DMS153 (cell line): ENCODE results near the gene TSEN34.

Source experiments
- DNase-seq: peaks from one replicate; lab custom pipeline; 2025; lab: John Stamatoyannopoulos, UW

Gene TSEN34

DNA sequence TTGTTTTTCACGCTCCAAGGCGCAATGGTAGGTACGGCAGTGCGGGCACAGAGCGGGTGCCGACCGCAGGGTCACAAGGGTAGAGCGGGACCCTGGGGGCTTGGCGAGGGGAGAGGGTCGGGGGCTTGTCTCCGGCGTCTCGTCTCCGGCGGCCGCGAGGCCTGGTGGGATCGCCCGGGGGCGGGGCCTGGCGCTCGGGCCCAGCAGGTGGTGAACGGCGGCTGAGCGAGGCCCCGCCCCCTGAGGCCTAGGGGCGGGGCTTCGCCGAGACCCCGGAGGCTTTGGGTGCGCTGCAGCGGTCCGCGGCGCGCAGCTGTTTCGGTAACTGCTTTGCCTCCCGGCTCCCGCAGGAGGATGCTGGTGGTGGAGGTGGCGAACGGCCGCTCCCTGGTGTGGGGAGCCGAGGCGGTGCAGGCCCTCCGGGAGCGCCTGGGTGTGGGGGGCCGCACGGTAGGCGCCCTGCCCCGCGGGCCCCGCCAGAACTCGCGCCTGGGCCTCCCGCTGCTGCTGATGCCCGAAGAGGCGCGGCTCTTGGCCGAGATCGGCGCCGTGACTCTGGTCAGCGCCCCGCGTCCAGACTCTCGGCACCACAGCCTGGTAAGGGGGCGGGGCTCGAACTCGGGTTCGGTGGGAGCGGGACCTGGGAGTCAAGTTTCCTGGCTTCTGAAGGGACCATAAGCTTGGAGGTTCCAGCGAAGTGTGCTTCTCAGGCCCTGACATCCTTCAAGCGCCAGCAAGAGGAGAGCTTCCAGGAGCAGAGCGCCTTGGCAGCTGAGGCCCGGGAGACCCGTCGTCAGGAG, at the start of gene TSEN34:
Gene TSEN34 (plus strand): TSS at position 298 of the 800 bp plus-strand sequence. CDS start 57 bp downstream, at position 355.
- DNase-seq = peak; percentile 79

DNA sequence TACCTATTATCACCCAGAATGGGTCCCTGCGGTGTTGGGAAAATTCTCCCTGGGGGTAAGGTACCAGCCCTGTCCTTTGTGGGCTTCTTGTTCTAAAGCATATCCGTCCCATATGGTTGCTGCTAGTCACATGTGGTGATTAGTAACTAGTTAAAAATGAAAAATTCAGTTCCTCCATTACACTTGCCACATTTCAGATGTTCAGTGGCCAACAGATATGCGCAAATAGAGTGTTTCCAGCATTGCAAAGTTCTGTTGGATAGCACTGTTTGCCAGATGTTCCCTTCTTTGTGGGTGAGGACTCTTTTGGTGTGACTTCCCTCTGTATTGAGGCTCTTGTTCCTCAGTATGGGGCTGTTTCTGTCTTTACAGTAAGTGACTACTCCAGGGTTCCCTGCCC, 49.8 kb upstream of the TSEN34 start:
- DNase-seq = no peak

DNA sequence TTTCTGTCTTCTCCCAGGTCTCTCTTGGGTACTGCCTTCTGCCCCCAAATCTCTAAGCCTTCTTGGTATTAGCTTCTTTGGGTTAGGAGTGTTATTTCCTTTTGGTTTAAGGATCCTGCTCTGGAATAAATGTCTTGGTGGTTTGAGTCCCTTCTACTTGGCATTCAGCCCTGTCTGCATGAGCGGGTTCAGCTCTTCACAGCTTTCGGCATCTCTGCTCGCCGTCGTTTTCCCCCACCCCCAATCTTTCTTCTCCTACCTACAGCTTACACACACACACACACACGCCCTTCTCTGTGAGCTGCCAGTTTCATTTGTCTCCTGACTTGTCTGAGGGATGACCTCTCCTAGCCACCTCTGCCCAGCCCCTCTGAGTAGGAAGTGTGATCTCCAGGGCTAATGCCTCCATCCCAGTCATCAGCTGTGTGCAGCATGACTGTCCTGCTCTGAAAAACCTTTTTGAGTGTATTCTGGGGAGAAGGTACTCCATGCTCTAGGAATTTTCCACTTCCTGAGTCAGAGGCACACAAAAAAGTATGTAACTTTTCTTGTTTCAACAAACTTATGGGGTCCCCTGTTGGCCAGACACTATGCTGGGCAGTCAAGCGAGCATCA, 48.8 kb upstream of the TSEN34 start:
- no peak for DNase-seq

DNA sequence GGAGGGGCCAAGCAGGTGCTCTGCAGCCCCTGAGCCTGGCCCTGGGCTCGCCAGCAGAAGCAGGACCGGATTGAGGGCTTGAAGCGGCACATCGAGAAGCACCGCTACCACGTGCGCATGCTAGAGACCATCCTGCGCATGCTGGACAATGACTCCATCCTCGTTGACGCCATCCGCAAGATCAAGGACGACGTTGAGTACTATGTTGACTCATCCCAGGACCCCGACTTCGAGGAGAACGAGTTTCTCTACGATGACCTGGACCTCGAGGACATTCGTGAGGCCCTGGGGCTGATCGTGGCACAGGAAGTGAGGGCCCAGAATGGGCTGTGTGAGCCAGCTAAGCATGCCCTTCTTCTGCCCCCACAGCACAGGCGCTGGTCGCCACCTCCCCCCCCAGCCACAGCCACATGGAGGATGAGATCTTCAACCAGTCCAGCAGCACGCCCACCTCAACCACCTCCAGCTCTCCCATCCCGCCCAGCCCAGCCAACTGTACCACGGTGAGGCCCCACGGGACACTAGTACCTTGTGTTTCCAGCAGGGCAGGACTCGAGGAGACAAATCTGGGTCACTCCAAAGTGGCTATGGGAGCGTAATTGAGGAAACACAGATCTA, 45.5 kb upstream of the TSEN34 start:
- DNase-seq = no peak

DNA sequence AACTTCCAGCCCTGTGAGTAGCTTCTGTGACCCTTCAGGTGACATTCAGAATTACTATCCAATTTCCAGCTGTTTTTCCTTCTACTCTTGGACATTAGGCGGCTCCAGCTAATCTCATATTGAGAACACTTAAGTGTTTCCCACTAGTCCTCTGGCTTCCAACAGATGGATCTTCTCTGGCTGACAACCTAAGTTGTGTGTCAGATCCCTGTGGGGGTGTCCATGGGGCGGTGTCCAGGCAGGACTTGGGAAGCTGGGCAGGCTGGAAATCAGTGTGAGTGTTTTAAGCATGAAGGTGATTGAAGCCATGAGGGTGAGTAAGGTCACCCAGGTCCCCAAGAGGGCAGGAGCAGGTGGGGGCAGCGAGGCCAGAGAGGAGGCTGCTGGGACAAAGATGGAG, 43.4 kb upstream of the TSEN34 start:
- no peak for DNase-seq

DNA sequence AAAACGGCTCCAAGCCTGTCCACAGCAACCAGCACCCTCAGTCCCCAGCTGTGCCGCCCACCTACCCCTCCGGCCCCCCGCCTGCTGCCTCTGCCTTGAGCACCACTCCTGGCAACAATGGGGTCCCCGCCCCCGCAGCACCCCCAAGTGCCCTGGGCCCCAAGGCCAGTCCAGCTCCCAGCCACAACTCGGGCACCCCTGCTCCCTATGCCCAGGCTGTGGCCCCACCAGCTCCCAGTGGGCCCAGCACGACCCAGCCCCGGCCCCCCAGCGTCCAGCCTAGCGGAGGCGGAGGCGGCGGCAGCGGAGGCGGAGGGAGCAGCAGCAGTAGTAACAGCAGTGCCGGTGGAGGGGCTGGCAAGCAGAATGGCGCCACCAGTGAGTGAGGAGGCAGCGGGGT, 43.0 kb upstream of the TSEN34 start:
- no peak for DNase-seq

DNA sequence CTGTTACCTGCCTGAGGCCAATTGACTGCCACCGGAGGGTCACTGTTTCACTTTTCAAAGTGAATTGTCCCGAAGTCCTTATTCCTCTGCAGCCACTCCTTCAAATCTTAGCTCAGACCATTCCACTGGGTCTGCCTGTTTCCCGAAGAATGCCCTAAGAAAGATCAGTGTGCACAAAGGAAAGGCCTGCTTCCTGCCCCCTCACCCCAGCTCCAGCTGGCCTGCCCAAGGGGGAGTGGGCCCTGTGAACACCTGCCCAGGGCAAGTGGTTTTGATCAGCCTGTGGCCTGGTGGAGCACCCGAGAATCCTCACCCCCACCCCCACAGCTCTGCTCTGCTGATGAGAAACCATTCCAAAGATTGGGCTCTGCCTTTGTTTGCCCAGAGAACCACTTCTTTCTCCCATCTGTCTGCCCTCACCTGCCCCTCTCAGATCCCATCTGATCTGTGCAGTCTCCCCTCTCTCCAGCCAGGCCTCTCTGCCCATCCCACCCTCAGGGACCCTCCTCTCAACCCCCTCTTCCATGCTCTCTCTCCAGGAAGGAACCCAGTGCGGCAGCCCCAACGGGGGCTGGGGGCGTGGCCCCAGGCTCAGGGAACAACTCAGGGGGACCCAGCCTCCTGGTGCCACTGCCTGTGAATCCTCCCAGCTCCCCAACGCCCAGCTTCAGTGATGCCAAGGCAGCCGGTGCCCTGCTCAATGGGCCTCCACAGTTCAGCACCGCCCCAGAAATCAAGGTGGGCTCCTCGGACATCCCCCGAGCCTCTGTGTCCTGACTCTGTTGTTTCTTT, 41.9 kb upstream of the TSEN34 start:
- DNase-seq = no peak

DNA sequence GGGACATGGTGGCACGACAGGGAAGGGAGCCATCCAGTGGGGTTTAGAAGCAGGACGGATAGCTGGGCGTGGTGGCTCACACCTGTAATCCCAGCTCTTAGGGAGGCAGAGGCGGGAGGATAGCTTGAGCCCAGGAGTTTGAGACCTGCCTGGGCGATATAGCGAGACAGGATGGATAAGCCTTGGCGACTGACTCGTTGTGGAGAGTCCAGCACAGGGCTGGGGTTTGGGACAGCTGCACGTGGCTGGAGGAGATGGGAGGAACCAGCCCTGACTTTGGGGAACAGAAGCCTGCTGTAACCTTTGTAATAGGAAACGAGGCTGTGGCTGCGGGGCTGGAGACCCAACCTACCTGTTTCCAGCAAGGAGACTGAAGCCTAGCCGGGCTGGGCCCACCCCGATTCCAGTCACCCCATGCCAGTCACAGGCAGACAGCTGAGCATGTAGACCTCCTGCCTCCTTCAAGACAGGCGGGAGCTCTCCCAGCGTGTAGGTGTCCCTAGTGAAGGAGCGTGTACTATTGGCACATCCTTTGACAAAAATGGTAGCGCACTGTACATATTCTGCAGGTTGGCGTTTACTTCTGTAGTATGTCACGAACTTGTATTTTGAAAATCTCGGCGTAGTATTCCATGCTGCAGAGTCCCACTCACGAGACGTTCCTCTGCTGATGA, 39.6 kb upstream of the TSEN34 start:
- no peak for DNase-seq

DNA sequence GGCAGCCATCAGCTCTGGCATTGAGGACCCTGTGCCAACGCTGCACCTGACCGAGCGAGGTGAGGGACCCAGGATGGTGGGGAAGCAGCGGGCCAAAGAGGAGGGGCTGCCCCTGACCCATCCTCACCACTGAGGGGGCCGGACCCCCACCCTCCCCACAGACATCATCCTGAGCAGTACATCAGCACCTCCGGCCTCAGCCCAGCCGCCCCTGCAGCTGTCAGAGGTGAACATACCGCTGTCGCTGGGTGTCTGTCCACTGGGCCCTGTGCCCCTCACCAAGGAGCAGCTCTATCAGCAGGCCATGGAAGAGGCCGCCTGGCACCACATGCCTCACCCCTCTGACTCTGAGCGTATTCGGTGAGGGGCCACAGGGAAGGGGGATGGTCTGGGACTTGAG, 38.8 kb upstream of the TSEN34 start:
- no peak for DNase-seq

DNA sequence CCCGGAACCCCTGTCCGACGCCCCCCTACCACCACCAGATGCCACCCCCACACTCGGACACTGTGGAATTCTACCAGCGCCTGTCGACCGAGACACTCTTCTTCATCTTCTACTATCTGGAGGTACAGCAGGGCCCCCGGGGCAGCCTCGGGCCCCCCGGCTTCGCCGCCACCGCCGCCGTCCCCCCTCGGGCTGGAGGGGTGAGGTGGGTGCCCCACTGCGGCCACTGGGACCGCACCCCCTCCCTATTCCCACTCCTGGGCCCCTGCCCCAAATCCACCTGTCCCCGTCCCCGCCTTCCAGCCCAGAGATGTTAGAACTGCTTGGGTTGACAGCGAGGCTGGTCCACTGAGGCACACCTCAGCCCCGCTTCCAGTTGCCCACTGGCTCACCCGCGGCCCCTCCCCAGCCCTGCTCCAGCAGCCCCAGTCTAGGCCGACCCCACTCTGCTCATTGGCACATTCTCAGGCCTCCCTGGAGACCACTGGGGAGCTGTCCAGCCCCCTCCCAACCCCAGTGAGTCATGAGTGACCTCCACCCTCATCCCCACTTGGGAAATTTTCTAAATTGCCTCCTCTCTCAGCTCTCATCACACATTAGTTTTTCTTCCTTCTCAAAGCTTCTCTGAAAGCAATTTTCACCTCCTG, 38.1 kb upstream of the TSEN34 start:
- no peak for DNase-seq

DNA sequence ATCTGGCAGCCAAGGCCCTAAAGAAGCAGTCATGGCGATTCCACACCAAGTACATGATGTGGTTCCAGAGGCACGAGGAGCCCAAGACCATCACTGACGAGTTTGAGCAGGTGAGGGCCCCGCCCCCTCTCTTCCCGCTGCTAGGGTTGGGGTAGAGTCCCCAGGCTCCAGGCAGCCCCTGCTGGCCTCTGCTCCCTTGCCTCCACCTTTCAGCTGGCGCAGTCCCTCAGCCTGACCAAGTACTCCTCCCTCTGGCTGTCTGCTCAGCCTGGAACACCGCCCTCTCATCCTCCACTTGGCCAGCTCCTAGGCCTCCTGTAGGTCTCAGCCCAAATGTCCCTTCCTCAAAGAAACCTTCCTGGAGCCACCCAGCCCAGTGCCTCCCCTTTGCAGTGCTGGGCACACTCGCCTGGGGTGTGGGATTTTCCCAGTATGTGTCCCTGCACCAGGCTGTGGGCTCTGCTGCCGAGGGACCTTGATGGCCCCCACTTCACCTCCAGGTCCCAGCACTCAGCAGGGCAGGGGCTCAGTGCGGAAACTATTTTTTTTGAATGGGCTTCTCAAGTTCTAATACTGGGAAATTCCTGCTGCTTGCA, 37.3 kb upstream of the TSEN34 start:
- DNase-seq = no peak

DNA sequence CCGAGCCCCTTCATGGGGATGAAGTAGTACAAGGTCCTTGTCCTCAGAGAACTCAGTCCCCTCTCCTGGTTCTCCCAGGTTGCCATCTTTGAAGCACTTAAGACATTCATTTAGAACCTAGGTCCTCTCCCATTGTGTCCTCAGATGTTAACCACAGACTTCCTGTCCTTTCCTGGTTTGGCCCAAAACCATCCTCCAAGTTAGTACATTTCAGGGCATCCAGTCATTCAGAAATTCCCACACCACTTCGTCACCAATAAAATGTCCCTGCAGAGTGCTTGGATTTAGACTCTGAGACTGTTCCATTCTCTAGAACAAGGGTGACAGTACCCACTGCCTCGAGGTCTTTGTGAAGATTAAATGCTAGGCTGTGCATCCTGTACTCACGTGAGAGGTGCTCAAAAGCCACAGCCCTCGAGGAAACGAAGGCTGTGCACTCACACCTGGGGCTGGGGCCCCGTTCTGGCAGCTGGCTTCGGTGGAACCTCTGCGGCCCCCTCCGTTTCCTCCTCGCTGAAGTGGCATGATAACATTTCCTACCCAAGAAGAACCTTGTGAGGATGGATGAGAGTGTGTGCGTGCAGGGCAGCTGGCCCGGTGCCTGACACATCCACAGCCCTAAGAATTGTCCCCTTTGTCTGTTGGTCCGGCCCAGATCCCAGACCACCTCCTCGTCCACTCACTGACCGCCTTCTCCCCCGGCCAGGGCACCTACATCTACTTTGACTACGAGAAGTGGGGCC, 36.3 kb upstream of the TSEN34 start:
- DNase-seq = no peak

DNA sequence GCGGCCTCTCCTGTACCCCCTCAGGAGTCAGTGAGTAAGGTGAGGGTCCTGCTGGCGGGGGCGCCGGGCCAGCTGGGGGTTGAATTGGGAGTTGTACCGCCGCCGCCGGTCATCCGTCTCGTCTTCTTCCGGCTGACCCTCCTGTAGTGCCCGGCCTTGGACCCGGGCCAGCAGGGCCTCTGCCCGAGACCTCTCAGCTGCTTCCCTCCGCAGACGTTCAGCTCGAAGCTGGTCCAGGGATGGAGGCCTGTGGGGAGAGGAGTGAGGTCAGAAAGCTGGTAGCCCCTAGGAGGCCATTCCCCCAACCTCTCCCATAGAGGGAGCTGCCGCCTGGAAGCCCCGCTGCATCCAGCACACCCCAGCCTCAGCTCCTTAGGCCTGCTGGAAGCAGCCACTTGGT, 35.4 kb upstream of the TSEN34 start:
- DNase-seq = no peak

DNA sequence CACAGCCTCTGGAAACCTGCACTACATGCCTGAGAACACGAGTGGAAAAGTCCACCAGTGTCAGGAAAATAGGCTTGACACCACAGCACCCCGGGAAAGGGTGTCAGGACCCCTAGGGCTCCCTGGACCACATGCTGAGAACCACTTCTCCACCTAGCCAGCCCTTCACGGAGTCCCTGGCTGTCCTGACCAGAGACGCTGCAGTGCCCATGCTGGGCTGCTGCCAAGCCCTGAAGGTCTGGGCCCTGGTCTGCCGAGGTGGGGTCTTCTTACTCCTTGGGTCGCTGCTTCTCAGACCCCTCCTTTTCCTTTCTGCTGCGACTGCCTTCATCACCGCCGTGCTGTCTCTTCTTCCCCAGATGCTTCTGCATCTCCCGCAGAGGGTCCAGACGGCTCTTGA, 34.6 kb upstream of the TSEN34 start:
- DNase-seq = no peak

DNA sequence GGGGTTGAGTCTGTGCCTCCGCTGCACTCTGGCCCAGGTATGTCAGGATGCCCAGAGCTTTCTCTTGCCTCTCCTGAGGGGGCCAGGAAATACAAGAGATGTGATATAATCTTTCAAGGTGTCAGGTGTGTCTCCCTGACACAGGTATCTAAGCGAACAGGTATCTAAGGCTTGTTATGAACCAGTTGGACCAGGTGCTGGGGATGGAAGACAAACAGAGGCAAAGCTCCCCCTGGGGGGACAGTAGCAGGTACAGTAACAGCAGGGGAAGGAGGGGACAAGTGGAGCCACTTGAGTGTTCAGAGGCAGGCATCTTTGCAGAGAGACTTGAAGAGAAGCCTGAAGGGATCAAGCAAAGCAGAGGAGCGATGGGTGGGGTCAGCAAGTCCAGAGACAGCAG, 34.2 kb upstream of the TSEN34 start:
- no peak for DNase-seq

DNA sequence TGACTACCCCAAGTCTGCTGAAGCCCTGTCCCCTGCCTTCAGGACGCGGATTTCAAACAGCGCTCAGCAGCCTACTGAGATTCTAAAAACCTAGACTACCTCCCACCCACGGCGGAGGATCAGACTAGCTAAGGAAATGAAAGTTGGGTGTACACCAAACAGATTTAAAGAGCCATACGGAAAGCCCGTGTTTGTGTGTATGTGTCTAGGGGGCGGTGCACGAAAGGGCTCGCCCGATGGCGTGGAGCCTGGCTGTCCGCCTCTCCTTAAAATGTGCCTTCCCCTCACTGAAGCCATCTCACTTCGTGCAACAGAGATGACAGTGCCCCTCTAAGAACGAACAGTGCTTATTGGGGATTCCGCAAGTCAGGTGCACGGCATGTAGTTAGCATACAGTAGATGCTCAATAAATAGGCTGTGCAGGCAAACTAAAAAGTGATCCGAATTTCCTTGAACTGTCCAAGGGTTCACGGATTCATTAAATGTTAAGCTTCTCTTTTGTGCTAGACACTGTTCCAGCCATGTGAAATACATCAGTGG, 32.2 kb upstream of the TSEN34 start:
- DNase-seq = no peak

DNA sequence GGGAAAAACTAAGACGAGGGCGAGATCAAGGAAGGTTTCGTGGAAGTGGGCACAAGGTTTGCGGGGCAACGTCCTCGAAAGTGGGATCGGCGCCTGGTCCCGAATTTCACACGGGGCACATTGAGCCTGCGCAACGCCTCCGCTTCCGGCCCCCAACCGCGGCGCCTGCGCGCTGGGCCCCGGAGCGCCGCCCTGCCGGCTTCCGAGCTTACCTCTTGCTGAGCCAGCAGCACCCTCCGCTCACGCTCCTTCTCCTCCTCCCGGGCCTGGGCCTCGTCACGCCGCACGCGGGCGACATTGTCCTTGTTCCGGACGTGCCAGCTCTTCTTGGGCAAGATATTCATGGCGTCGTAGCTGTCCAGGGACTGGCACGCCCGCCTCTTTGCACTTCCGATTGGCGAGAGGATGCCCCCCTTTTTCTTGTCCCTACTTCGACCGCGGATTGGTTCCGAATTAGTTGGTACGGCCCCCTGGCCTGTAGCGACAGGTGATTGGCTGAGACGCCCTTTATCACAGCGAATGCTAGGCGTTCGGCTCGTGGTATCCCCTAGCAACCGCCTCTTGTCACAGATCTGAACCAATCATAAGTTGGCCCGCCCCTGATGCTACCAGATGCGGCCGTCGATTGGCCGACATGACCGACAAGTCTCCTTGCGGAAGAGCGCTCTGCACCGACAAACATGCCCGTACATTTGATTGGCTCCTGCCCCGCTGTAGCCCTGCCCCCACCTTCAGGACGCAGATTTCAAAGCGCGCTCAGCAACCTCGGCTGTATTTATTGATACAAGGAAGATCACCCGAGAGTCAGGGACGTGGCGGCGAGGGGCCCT, 31.5 kb upstream of the TSEN34 start, which contains the start of gene LENG1:
Gene LENG1 (minus strand): TSS at position 370 of the 830 bp plus-strand sequence. CDS start 26 bp downstream, at position 344.
- DNase-seq = peak; percentile 100

DNA sequence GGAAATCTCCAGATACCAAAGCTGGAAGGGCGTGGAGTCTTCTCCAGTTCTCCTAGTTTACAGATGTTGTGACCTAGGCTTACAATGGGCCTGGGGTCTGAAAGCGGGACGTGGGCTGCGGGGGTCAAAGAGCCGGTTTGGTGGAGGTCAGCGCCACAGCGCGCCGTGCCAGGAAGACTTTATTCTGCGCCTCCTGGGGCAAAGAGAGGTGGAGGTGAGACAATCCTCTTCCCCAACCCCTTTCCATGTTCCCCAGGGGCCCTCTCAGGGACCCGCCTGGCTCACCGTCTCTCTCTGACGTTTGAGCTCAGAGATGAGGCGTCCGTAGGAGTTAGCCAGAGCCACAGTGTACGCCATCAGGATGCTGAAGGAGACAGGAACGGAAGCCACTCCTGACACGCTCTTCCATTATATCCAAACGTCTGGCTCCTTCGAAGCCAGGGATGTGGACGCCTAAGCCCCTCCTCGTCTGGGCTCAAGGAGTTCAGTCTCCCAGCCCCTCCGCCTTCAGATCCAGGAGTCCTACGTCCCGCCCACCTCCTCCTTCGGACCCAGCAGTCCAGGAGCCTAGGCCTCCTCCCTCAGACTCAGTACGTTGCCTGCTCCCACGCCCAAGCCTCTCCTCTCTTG, 30.8 kb upstream of the TSEN34 start:
- no peak for DNase-seq
